Measurements from ENCODE around the gene KLHL40.

The KLHL40 gene

DNA sequence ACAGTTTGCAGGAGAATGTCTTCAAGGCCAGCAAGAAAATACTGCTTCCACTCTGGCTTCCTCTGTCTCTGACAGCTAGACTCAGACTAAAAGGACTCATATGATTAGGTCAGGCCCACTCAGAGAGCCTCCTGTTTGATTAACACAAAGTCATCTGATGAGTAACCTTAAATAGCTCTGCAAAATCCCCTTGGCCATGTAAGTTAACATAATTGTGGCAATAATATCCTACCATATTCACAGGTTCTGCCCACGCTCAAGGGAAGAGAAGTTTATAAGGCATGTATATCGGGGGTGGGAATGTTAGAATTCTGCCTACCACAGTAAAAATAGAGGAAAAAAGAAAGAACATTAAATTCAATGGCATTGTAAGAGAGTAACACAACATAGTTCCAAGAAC, 37.9 kb downstream of the KLHL40 start:
- no peak for DNase-seq
- ATAC-seq: no peak

DNA sequence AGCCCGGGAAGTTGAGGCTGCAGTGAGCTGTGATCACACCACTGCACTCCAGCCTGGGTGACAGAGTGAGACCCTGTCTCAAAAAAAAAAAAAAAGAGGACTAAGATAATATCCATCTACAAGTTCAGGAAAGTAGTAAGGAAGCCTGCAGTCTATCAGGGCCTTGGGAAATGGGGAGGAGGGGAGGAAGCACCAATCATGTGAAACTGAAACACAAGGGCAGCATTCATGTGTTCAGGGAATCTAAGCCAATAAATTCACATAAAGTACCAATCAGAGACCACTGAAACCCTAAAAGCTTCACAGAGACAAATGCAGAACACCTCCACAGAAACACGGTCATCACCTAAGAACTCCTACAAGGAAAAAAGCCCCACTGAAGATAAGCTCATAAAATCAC, 40.1 kb downstream of the KLHL40 start:
- no peak for ATAC-seq
- no peak for DNase-seq

DNA sequence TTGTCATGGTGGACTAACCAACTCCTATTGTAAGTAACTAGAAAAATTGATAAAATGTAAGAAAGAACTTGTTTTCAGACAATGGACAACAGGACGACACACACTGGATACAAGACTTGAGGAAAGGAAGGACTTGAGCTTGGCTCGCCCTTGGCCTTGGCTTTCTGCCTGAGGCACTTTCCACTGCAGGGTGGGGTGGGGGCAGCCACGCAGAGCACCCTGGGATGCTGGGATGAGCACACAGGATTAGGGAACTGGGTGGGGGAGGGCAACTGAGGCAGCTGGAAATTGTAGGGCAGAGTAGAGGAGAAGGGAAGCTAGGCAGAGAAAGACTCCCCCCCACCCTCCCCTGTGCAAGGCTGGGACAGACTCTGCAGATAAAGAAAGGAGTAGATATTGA, 42.7 kb downstream of the KLHL40 start:
- ATAC-seq (no peak), DNase-seq (no peak)

DNA sequence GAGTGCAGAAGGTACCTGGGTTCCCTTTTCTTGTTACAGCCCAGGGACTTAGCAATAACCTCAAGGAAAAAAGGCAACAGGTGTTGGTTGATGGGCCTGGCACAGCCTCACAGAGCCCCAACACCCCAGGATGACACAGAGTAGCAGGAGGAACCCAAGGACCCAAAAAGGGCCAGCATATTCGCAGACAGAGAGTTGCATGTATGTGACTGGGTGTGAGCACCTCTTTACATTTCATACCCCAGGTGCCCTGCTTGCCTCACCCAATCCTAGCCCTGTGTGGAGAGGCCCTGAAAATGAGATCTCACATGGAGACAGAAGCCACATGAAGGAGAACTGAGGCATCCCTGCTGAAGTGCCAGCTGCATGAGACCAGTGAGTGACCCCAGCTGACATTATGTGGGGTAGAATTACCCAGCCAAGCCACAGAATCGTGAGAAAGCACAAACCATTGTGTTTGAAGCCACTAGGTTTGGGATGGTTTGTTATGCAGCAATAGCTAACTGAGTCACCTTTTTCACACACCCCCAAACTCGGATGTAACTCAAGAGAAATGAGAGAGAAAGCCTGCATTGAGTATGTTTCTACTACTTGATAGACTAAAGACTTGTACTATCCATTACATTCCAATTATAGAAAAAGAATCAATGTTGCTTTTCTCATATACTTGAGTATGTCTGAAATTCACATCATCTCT, 43.5 kb downstream of the KLHL40 start:
- DNase-seq (no peak), ATAC-seq (no peak)

DNA sequence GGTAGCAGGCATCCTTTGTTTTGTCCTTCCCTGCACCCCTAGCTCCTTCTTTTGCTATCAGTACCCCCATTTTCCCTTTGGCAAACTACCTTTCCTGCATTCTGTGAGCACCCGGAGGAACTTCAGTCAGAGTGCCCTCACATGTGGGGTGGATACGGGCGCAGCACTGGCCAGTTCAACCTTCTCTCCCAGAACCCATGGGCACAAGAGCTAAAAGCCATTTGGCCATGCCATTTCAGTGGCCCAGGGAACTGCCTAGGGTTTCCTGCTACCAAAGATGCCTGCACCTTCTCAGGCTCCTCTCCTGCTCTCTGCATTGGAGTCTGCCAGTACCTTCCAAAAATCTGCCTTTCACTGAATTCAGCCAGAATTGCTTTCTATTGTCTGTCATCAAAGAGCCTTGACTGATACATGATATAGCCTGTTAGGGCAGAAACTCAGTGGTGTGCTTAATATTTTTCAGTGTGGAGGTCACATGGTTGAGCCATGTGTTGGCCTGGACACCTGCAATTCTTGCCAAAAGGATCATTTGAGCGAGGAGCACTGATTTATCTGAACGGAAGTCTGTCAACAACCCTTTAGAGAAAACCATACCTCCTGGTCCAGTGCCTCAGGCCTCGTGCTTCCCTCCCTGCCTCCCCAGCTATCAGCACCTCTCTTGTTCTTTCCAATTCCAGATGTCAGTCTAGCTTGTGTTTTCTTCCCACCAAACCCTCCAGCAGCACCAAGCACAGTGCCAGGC, 44.2 kb downstream of the KLHL40 start:
- DNase-seq: no peak
- no peak for ATAC-seq

DNA sequence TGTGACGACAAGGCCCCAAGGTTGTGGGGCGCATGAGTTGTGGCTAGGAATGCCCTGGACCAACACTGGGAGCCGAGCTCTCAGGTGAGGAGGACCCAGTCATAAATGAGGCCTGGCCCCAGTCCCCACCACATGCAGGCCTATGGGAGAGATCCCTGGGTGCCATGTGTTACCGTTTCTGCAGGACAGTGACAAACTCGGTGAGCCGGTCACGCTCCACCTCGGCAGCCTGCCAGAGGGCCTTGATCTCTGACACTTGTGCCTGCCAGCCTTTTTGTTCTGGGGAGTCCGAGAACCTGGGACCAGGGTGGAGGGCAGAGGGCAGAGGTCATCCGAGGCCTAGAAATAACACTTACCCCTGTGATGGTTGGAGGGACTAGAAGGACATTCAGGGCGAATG, 45.0 kb downstream of the KLHL40 start:
- no peak for DNase-seq
- ATAC-seq: no peak

DNA sequence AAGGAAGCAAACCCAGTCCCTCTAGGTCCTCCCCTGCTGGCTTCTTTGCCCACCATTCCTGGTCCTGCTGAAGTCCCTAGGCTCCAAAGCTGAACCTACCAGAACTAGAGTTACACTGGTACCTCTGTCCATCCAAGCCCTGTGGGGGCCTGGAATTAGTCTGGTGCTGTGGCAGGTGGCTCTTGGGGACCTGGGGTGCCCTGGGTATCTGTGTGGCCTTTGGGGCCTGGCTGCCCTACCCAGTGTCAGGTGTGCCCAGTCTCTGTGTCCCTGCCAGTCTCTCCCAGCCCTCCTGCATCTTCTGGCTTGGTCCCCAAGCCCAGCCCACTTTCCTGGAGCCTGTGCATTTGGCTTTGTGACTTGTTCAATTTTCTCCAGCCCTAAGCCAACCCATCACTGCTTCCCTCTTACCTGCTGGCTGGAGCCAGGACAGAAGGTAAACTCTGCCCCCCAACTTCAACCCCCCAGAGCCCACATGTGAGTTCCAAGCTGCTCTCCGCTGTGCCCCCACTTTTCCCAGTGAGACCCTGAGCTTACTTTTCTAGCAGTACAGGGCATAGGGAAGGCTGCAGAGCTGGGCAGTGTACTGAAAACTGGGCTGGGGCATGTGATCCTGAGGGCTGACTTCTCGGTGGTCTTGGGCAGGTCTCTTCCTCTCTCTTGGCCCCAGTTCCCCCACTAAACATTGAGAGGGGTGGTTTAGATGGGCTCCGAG, 45.5 kb downstream of the KLHL40 start:
- DNase-seq: no peak
- ATAC-seq: no peak

DNA sequence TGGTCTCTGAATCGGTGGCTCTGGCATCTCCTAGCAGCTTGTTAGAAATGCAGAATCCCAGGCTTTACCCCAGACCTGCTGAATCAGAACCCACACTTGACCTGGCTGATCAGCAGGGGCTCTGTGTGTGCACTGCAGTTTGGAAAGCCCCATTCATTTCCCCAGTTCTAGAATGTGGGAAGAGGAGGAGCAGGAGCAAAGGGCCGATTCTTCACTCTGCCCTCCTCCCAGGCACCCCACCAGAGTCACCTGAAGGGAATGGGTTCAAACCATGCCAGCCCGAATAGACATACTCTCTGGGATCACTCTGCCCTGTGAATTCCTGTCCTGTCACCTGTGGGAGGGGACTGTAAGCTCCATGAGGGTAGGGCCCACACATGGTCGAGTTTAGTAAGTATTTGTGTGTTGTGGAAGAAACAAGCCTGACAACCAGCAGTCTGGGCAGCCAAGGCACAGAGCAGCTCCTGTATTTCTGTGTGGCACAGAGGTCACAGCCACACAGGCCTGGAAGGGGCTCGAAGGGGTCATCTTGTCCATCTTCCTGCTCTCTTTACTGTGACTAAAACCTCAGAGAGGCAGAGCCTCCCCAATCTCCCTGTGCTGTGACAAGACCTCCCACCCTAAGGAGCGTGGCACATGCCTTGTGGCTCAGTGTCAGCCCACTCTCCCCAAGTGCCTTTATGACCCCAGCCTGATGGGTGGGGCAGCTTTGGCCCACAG, 46.3 kb downstream of the KLHL40 start:
- DNase-seq (no peak), ATAC-seq (no peak)

DNA sequence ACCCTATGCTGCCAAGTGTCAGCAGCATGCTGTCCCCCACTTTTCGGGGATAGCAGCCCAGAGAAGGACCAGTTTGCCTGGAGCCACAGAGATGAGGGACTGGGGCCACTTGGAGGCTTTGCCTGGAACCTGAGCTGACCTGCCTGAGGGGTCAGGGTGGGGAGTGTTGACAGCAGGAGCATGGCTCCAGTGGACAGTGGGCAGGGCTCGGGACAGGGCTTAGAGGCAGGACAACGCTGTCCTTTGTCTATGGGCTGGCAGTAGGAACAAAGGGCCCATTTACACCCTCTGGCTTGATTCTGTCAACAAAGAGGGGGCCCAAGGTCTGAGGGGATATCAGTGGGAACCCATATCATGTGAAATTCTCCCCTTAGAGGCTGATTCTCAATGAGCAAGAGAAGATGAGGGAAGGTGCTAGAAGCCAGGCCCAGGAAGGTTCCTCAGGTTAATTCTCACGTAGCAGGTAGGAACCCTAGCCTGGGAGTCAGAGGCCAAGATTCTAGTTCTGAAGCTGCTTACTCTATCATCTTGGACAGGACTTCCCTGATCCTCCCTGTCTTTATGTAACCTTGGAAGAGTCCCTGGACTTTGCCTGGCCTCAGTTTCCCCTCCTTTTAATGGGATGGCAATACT, 47.0 kb downstream of the KLHL40 start:
- no peak for DNase-seq
- no peak for ATAC-seq

DNA sequence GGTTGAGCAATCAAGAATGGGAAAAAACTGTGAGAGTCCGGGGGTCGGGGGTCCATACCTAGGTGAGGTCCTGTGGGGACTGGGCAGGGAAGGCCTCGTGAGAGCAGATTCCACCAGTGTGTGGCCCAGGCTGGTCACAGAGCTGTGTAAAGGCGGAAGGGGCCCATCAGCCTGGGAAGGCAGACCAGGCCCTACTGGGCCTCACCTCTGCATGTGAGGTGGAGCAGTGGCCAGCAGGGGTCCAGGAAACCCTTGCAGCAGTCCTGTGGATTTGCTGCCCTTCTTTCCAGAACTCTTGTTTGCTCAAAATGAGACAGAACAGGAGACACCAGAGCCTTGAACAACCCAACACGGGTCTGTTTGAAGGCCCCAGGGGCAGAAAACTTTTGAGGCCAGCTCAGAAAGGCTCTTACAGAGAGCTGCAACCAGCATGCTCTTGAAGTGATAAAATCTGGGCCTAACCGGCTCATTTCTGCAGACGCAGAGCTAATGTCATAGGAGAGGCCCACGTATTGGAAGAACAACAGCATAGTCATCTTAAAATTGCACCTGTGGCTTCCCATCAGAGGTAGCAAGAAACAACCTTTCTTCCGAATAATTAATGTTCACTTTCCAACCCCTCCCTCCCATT, 47.6 kb downstream of the KLHL40 start:
- ATAC-seq (no peak), DNase-seq (no peak)

DNA sequence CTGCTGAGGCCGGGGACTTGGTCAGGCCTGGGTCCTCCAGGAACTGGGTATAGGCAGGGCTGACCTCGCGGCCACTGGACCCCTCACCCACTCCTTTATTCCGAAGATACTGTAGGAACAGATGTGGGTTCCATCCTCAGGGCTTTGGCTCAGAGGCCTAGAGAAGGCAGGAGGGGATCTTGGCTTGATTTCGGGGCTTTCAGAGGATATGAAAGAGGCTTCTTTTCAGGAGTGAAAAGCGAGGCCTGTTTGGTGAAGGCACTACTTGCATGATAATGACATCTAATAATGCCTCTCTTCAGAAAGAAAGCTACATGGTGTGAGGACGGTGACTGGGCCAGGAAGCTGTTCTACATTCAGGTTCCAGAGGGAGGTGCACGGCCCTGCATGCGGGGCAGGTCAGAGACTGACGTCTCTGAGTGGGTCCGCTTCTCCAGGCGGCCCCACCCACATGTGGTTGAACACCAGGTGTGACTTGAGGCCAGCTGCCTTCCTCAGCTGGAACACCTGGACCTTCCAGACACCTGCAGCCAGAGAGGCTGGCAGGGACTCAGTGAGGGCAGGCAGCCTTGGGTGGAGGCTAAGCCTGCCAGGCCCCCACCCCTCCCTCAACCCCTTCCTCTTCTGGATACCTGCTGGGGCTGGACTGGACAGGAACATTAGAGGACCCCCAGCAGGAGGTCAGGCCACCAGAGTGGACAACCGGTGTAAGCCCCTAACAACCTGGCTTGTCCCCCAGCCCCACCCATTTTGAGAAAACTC, 48.3 kb downstream of the KLHL40 start:
- DNase-seq: no peak
- no peak for ATAC-seq

DNA sequence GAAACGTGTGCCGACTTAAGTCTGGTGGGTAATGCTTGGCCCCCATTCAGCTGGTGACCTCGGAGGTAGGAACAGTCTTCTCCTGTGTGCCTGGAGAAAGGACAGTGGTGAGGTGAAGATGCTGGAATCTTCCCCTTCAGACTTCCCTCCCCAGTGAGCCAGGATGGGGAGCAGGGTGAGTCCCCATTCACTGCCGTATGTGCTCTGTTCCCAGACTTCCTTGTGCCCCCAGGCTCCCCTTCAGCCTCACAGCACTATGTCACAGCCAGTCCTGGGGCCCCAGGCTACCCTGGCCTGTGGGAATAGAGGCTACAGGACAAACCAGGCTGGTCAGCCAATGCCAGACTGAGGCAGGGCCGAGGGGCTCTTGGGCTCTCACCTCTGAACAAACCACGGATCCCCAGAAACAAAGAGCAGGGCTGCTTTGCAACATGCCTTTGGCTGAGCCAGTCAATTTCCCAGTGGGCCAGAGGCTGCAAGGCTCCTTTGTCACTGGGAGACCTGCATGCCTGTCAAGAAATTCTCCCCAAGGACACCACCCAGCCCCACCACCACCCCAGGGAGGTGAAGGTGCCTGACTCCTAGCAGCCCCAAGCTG, 49.0 kb downstream of the KLHL40 start:
- DNase-seq (no peak), ATAC-seq (no peak)

DNA sequence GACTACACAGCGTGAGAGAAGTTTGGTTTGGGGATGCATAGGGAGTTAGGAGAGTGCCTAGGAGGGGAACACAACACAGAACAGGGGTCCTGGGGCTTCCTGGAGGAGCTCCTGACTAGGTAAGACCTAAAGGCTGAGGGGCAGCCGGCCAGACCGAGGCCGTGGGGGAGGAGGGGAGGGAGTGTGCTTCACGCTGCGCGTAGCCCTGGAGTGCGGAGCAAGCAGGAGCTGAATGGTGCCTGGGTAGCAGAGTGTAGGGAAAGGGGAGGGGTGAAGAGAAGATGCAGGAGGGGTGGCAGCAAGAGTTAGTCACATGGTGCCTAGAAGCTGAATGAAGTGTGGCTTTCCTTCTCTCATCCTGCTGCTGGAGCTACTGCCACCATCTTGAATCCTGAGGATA, 49.7 kb downstream of the KLHL40 start:
- ATAC-seq: no peak
- no peak for DNase-seq

DNA sequence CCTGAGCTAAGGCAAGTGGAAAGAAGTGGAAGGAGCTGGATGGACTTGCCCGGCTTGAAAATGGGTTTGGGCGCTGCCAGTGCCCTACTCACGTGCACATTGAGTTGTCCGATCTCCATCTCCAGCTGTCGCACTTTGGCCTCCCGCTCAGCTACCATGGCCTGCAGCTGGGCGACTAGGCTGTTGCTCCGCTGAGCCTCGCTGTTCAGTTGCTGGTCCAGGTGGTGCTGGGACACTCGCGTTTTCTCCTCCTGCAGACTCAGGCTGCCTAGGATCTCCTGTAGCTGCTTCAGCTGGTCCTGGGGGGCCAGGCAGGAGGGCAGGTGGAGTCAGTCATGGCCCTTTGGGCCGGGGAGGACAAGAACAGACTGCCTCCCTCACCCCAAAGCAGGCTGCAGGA, 50.3 kb downstream of the KLHL40 start:
- no peak for DNase-seq
- ATAC-seq: no peak

DNA sequence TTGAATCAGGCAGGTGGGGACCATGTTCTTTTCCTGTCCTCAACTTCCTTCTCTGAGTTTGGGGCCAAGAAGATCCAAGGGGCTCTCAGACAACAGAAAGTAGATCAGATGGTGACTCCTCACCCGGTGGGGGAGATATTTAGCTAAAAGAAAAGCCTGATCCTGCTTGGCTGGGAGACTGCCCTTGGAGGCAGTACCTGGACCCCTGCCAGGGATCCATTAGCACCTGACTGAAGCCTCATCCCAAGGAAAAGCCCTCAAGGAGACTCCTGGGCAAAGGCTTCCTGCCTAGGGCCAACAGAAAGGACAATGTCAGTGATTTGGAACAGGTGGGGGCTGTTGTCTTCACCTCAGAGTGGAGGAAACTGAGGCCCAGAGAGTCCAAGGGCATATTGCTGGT, 50.7 kb downstream of the KLHL40 start:
- DNase-seq (no peak), ATAC-seq (no peak)

DNA sequence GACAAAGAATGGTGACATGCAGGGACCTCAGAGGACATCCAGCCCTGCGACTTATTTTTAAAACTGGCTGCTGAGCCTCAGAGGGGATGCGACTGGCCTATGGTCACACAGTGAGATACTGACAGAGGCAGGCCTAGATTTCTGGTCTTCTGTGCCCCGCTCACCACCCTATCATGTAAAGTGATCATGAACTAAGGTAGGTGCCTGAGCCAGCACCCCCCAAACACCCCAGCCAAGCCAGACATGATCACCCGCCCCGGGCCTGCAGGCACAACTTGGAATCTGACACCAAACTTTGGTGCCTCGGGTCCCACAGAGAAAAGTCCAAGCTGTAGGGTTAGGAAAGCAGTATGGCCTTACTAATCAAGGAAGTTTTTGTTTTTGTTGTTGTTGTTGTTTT, 51.2 kb downstream of the KLHL40 start:
- ATAC-seq (no peak), DNase-seq (no peak)

DNA sequence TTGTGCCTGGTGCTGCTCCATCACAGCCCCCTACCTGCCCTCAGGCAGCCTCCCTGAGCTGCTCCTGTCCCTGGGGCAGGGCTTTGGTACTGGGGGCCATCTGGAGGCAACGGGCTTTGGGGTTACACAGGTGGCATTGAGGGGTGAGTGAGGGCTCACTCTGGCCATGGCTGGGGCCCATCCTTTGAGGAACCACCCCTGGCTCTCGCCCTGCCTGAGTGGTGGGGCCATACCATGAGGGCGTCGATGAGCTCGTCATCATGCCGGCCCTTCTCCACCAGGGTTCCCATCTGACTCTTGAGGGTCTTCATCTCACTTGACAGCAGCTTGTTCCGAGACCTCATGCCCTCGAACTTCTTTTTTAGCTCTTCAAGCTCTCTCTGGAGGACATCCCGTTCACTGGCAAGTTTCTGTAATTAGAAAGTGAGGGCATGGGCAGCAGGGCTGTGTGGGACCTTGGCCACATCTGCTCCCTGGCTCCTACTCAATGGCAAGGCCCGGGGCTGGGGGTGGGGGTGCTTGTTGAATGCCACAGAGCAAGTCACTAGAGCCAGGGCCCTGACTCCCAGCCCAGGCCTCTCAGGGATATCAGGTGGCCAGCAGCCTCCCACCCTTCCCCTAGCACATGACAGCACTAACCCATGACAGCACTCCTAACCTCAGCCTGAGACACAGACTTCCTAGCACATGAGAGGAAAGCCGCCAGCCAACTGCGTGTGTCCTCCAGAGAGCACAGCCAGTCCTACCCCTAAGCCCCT, 54.2 kb downstream of the KLHL40 start:
- no peak for ATAC-seq
- DNase-seq: no peak

DNA sequence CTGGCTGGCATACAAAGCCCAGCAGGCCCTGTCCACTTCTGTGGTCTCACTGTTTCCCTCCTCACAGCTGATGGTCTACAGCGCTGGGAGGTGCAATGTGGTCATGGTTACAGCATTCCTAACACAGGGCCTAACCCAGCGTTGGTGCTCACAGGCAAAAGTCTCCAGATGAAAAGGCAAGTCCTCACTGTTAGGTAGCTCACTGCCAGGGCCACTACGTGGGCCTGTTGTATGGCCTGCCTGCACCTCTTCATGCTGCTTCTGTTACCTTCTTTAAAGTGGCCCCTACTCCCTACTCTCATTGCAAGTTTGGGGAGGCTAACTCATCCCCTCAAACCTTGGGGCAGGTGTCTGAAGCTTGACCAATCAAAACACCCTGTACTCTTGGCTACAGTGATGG, 56.5 kb downstream of the KLHL40 start:
- no peak for ATAC-seq
- DNase-seq: no peak

All from stimulated activated naive CD8-positive, alpha-beta T cell treated with anti-CD3 and anti-CD28 coated beads, Interleukin-15, Interleukin-2, amounts not matched to agents 100 U/mL and 50 U/mL, for 24 hours (primary cell).